Hepatocyte (in vitro differentiated cells): Measurements from ENCODE around the gene SLC1A6. TPM values are rescaled to one million over a fixed set of nuclear protein-coding genes. Genes with fewer than 3 reads are reported as not detected.

Source experiments
- DNase-seq: peaks from one replicate; pipeline ENCODE4 v3.0.0-alpha.2; 2016; ENCODE audit warnings: low spot score
- H2AFZ ChIP-seq: fragments of 200-600 bp; sonication (generic); 2 replicates; pipeline ENCODE4 v1.6.0; 2016; ENCODE audit warnings: antibody characterized with exemption, mild to moderate bottlenecking
- H3K27ac ChIP-seq: fragments of 200-600 bp; sonication (generic); 2 replicates; pipeline ENCODE4 v1.5.1; 2016; ENCODE audit warnings: mild to moderate bottlenecking
- H3K27me3 ChIP-seq: fragments of 200-600 bp; sonication (generic); 2 replicates; pipeline ENCODE4 v1.6.1; 2016
- H3K36me3 ChIP-seq: fragments of 200-600 bp; sonication (generic); replicated peaks from 2 replicates; pipeline ENCODE4 v1.5.1; 2016; ENCODE audit warnings: low read depth; ENCODE audit not compliant: insufficient read depth
- H3K4me1 ChIP-seq: fragments of 200-600 bp; sonication (generic); 2 replicates; pipeline ENCODE4 v1.5.1; 2016; ENCODE audit warnings: mild to moderate bottlenecking, moderate library complexity; ENCODE audit not compliant: insufficient read depth
- H3K4me2 ChIP-seq: fragments of 200-600 bp; sonication (generic); 2 replicates; pipeline ENCODE4 v1.6.0; 2016
- H3K4me3 ChIP-seq: fragments of 200-600 bp; sonication (generic); 2 replicates; pipeline ENCODE4 v1.5.1; 2016; ENCODE audit warnings: mild to moderate bottlenecking
- H3K79me2 ChIP-seq: fragments of 200-600 bp; sonication (generic); 2 replicates; pipeline ENCODE4 v1.6.0; 2017; ENCODE audit warnings: mild to moderate bottlenecking
- H3K9me2 ChIP-seq: fragments of 200-600 bp; sonication (generic); replicated peaks from 2 replicates; pipeline ENCODE4 v1.6.0; 2017; ENCODE audit warnings: mild to moderate bottlenecking; ENCODE audit not compliant: insufficient read depth
- H3K9me3 ChIP-seq: fragments of 200-600 bp; sonication (generic); 2 replicates; pipeline ENCODE4 v1.5.1; 2016; ENCODE audit warnings: low read depth, mild to moderate bottlenecking
- H4K20me1 ChIP-seq: fragments of 200-600 bp; sonication (generic); 2 replicates; pipeline ENCODE4 v1.6.0; 2016; ENCODE audit warnings: mild to moderate bottlenecking; ENCODE audit not compliant: insufficient read depth, poor library complexity, severe bottlenecking
- CTCF ChIP-seq: fragments of 200-600 bp; sonication (generic); IDR thresholded peaks from 2 replicates; pipeline ENCODE4 v1.5.1; 2016; ENCODE audit warnings: antibody characterized with exemption, mild to moderate bottlenecking; ENCODE audit not compliant: poor library complexity
- EZH2 ChIP-seq: fragments of 200-600 bp; sonication (generic); IDR thresholded peaks from 2 replicates; pipeline ENCODE4 v1.6.1; 2016; ENCODE audit warnings: antibody characterized with exemption, mild to moderate bottlenecking, borderline replicate concordance
- EZH2phosphoT487 ChIP-seq: fragments of 200-600 bp; sonication (generic); IDR thresholded peaks from one replicate; pipeline ENCODE4 v1.6.1; 2018; ENCODE audit warnings: antibody characterized with exemption, mild to moderate bottlenecking, low read depth, moderate library complexity; ENCODE audit not compliant: unreplicated experiment, severe bottlenecking
- WGBS: methylation state at CpG from one replicate; pipeline ENCODE4 v1.1.6; 2016; ENCODE audit warnings: low lambda C conversion rate; ENCODE audit errors: missing lambda C conversion rate; 5-methylcytosine and 5-hydroxymethylcytosine counted together
- polyA plus RNA-seq: library from polyadenylated mRNA; unstranded; fragments of >200 nt; fragmentation: Nextera tagmentation; extraction: Ambion mirVana; gene quantifications from 2 replicates; pipeline ENCODE4 v1.2.1, GENCODE V29; 2016
- total RNA-seq: library from RNA; depleted of rRNA; stranded (reverse); fragments of >200 nt; gene quantifications from 2 replicates; pipeline ENCODE4 v1.2.3, GENCODE V29; 2014

SLC1A6 gene
- total and polyA plus RNA-seq, 2 experiments from 2014 or later = 1.2 to 4.6 TPM

- Histone ChIP-seq H3K4me2 (no peak overlapping the region), H3K4me1 (no peaks in the 10 kb centered on the region), H3K36me3 (no peaks in the 10 kb centered on the region), H3K27ac (no peak overlapping the region), H3K79me2 (no peaks in the 10 kb centered on the region), H3K9me2 (no peaks in the 10 kb centered on the region), H4K20me1 (no peaks in the 10 kb centered on the region), H2AFZ (no peak overlapping the region), H3K4me3 (no peak overlapping the region), H3K9me3 (no peaks in the 10 kb centered on the region), H3K27me3 (no peaks in the 10 kb centered on the region)
- no peak for DNase-seq
- no peak for TF ChIP-seq EZH2
- no peak for TF ChIP-seq EZH2phosphoT487
- no peak for TF ChIP-seq CTCF
- WGBS = 59% methylated on average over 1 of the region's 1 CpG
Observed at GRCh38 chr19:14959263-14959662, 20.4 kb downstream of the SLC1A6 start.

GRCh38 chr19:14957464-14957863 lies 22.2 kb downstream of the SLC1A6 start:
- no peaks in the 10 kb centered on the region for H4K20me1 ChIP-seq
- no peak overlapping the region for H3K4me3 ChIP-seq
- H3K4me2 ChIP-seq = no peak overlapping the region
- no peaks in the 10 kb centered on the region for H3K36me3 ChIP-seq
- no peaks in the 10 kb centered on the region for H3K9me3 ChIP-seq
- no peaks in the 10 kb centered on the region for H3K4me1 ChIP-seq
- H3K27ac ChIP-seq = no peak overlapping the region
- H3K9me2 ChIP-seq = no peaks in the 10 kb centered on the region
- 86% methylated on average over 3 of the region's 3 CpGs for WGBS
- H3K27me3 ChIP-seq = no peaks in the 10 kb centered on the region
- no peak overlapping the region for H2AFZ ChIP-seq
- TF ChIP-seq CTCF = no peak
- TF ChIP-seq EZH2phosphoT487 = no peak
- TF ChIP-seq EZH2 = no peak
- DNase-seq = no peak
- H3K79me2 ChIP-seq = no peaks in the 10 kb centered on the region

GRCh38 chr19:14954071-14954655 lies 25.5 kb downstream of the SLC1A6 start:
- no peaks in the 10 kb centered on the region for H3K9me2 ChIP-seq
- H3K36me3 ChIP-seq = no peaks in the 10 kb centered on the region
- H3K27me3 ChIP-seq = no peaks in the 10 kb centered on the region
- no peak overlapping the region for H3K4me3 ChIP-seq
- H3K79me2 ChIP-seq = no peaks in the 10 kb centered on the region
- no peak overlapping the region for H3K4me2 ChIP-seq
- H3K4me1 ChIP-seq = no peaks in the 10 kb centered on the region
- H2AFZ ChIP-seq = no peak overlapping the region
- no peaks in the 10 kb centered on the region for H4K20me1 ChIP-seq
- no peak for DNase-seq
- WGBS = 94% methylated on average over 12 of the region's 24 CpGs
- no peak overlapping the region for H3K27ac ChIP-seq
- no peaks in the 10 kb centered on the region for H3K9me3 ChIP-seq
- TF ChIP-seq EZH2phosphoT487 (no peak), EZH2 (no peak), CTCF (no peak)
